ENCODE measurements around the gene KHNYN.

Gene KHNYN

DNA sequence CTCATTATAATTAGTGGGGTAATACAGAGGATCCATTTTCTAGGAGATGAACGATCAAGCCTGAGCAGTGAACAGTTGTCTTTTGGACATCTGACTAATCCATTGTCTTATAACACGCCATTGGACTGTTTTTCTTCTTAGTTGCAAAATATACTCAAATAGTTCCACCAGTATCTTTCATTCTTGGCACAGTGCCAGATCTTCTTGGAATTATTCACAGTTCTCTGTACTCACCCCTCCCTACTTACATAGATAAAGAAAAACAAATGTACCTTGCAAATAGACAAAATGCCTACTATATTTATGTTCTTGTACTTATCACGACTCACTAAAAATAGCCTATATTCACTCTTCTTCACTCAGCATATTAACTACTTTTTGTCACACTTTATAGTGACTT, 4.0 kb upstream of the KHNYN start:
- DNase-seq: peak; percentile 49

DNA sequence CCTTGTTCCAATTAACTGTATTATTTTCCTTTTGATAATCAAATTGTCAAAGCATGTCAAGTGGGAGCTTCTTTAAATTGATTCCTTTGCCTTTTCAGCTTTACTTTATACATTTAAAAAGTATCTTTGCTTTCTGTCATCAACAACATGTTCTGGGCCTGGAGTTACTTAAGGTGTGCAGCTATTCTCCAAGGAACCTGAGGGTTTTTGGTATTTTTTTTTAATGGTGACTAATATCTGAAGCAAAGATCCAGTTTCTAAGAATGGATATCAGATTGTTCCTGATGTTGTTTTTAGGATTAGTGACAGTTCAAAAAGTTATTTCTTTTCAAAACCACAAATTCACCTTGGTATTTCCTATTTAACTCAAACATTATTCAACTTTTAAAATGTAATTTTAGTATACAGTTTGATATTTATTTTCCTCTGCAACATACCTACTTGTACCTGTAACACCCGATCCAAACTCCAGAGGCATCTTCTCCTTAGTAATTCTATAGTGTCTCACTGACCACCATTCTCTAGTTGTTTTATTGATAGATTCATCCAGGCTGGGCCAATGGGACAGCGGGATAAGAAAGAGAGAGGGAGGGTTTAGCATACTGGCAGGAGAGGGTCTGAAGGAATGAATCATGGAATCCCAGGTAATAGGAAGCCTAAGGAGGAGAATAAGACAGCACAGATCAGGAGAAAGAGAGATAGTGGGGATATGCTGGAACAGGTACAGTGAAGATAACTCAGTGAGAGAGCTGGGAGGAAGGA, 3.4 kb upstream of the KHNYN start:
- no peak for DNase-seq

DNA sequence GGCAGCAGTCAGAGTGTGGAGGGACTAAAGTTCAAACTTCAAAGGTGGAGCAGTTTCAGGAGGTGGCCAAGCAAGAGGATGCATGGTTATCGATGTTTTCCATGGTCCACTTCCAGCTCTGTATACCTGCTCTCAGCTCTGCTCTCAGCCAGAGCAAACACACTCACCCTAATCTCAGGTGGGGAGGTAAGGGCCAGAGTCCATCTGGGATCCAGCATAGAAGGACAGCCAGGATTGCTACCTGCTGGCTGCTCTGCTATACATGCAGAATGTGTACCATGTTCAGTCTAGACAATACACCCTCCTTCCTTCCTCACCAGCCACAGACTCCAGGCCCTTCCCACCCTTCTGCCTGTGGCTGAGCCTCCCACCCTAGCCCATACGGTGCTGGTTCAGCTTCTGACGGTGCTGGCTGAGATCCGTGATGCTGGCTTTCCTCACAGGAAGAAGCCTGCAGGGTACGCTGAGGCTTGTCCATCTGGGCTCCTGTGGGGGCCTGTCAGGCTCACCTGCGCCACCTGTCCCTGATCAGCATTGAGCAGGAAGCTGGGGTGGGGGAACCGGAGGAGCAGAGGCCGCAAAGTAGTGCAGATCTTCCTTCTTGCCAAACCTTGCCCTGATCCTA, 2.7 kb upstream of the KHNYN start:
- DNase-seq: peak; percentile 25

DNA sequence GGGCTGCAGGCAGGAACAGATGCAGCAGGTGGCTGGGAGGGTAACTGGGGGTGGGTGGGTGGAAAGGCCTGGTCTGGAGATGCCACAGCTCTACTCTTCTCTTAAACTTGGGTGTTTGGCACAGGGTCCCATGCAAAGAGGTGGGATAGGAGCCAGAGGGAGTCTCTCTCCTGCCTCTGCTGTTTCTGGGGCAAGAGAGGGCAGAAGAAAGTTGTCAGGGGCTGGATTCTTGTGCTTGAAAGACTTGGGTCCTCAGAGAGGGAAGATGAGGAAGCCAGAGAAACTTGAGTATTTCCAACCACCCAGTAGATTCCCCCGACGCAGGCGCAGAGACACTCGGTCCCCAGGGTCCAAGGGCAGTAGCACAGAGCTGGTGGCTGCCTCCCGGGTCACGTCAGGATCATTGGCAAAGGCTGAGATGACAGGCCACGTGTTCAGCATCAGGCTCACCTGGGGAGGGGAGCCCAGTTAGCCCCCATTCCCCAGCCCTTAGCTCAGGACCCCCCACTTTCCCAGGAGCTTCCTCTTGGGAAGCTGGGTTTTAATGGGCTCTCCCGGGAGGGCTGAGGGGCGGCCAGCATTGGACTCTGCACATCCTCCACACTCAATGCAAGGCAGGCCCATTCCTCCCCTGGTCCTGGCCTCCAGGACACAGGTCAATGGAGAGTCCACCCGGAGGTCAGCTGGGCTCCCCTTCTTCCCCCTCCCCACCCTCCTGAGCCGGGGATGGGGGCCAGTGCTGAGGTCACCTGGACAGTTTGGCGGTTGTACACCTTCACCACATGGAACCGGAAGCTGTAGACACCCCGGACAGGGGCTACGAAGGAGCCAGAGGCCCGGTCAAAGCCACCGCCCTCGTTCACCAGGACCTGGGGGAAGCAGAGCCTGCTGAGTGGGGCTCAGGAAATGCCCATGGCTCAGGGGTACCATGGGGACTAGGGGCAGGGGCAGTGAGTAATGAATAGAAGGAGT, 1.9 kb upstream of the KHNYN start:
- no peak for DNase-seq

DNA sequence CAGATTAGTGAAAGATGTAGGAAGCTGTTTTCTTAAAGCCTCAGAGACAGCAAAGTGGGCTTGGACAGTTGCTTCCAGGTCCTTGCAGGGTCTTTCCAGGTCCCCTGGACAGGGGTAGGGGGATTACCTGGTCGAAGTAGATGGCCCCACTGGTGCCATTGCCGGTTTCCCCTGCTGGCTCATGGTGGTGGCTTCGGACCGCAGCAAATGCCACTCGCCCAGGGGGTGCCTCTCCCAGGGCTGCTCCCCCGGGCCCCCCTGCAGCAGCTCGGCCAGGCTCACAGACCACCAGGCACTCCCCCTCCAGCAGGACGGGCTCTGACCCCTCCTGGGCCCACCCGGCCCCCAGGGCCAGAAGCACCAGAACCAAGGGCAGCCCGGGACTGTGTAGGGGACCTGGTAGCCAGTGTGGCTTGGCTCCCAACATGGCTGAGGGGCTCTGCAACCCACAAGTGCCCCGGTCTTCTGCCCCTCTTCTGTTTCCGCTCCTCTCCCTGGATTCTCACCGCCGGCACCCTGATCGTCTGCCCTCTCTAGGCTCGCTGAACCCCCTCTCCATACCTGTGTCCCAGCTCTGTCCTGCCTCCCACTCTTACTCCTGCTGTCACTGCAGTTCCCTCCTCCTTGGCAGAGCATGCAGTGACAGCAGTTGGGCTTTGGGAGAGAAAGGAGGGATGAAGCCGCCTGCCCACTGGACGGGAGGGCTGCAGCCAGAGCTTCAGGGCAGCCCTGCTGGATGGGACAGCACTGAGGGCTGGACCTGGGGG, 943 bp upstream of the KHNYN start:
- no peak for DNase-seq

DNA sequence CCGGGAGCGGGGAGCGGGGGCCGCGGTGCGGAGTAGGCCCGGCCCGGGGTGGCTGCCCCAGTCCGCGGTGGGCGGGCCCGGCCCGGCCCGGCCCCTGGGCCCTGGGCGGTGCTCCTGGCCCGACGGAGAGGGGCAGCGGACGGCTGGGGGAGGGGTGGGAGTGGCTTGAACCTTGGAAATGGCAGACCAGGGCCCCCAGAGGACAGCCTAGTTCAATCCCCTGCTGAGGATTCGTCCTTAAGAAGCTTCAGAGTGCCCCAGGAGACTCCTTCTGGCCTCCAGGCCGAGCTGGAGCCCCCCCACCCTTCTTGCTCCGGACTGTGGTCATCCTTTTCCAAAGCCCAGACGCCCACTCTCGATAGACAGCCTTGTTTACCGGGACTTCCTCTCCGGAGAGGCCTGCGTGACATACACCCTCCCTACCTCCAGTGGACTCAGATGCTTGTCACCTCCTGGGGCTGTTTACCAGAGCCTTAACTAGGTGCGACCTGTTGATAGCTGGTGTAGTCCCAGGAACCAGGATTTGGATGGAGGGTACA, 458 bp downstream of the KHNYN start:
- DNase-seq: peak; percentile 51

DNA sequence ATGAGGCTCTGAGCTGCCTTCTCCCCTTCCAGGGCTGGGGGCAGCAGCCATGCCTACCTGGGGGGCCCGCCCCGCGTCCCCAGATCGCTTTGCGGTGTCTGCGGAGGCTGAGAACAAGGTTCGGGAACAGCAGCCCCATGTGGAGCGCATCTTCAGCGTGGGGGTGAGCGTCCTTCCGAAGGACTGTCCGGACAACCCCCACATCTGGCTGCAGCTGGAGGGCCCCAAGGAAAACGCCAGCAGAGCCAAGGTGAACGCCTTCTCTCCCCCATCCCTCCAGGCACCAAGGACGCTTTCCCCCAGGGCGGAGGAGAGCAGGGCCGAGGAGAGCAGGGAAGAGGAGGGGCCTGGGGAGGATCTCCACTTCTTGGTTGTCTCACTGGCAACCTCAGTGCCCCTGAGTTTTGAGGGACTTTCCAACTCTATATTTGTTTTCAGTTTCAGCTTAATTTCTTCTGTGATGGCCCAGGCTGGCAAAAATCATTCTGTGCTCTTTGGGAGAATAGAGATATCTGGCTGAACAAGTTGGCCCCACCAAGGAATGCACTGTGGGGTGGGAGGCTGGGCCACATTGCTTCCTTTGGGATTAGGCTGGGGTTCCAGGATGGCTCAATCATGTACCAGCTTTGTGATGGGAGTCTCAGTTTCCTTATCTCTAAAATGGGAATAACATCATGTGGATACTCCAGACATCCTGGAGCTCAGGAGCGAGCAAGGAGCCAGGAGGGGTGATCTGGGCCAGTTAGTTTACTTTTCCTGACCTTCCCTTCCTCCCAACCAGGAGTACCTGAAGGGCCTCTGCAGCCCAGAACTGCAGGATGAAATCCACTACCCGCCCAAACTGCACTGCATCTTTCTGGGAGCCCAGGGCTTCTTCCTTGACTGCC, 1.2 kb downstream of the KHNYN start:
- DNase-seq: peak; percentile 71

DNA sequence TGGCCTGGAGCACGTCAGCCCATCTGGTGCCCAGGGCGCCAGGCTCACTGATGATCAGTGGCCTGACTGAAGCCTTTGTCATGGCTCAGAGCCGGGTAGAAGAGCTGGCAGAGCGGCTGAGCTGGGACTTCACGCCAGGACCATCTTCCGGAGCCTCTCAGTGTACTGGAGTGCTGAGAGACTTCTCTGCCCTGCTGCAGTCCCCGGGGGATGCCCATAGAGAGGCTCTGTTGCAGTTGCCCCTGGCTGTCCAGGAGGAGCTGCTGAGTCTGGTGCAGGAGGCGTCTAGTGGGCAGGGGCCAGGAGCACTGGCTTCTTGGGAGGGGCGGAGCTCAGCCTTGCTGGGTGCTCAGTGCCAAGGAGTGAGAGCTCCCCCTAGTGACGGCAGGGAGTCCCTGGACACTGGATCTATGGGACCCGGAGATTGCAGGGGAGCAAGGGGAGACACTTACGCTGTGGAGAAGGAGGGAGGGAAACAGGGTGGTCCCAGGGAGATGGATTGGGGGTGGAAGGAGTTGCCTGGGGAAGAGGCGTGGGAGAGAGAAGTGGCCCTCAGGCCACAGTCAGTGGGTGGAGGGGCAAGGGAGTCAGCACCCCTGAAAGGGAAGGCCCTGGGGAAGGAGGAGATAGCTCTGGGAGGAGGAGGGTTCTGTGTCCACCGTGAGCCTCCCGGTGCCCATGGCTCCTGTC, 2.0 kb downstream of the KHNYN start:
- peak; percentile 91 for DNase-seq

DNA sequence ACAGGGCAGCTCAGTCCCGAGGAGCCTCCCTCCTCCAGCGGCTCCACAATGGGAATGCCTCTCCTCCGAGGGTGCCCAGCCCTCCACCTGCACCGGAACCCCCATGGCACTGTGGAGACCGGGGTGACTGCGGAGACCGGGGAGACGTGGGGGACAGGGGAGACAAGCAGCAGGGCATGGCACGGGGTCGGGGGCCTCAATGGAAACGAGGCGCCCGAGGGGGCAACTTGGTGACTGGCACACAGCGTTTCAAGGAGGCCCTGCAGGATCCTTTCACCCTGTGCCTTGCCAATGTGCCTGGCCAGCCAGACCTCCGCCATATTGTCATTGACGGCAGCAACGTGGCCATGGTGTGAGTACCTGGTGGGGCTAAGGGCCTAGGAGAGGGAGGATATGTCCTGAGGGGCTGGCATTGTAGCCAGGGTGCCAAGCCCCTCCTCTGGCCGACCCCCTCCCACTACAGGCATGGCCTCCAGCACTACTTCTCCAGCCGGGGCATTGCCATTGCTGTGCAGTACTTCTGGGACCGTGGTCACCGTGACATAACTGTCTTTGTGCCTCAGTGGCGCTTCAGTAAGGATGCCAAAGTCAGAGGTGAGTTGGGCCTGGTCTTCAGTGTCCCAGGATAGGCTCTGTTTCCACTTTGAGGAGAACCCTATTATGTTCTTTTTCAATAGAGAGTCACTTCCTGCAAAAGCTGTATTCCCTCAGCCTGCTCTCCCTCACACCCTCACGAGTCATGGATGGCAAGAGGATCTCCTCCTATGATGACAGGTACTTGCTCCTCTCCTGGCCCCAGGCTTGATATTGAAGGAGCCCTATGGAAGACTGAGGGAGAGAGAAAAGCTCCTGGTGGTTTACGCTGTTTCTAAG, 2.7 kb downstream of the KHNYN start:
- no peak for DNase-seq

DNA sequence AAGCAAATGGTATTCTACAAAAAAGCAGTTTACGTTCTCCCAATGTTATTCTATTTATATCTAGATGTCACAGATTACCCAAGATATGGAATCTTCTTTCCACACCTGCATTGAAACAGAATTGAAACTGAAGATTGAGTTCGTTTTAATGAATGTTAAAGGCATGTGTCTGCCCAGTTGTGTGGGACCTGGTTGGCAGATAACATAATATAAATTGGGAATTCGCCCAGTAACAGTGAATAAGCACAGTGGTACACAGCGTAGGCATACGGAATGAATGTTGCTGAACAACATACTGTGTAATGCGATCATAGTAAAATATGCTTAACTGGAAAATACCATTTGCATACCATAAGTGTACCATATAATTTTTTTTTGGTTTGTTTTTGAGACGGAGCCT, 4.3 kb downstream of the KHNYN start:
- no peak for DNase-seq

DNA sequence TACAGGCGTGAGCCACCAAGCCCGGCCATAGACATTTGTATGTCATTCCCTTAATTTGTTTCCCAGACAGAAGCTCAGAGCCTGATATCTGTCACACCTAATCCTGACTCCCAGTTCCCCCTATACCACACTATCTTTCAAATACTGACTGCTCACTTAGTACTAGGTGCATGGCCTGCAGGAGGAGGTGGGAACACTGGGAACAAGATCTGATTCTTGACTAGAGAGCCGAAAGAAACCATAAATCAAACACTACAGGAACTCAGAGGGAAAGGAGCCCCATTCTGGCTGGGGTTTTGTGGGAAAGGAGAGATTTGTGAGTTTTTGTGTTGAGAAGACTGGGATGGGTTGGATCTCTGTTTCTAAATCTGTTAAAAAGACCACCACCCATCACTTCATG, 4.9 kb downstream of the KHNYN start:
- no peak for DNase-seq

DNA sequence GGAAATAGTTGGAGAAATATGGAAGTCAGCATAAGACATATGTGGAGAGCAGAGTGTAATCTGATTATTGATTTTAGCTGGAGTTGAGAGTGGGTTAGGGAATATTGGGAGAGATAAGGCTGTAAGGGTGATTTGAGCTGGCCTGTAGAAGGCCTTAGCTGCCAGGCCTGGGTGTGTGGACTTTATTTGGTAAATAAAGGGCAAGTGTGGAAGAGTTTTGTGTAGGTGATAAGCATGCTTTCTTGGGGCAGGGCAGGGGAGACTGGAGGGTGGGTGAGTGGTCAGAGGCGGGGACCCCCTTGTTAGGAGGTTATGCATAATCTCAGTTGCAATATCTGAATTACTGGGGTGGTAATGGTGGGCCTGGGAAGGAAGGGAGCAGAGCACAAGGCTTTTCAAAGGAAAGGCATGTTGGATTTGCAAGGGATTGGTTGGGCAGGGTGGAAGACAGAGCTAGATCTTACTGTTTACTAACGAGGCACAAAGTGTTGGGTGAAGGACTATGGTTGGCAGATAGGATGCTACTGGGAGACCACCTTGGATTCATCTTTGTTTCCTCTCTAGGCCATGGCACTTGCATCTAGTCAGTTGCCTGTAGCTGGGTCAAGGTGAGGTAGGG, 5.5 kb downstream of the KHNYN start:
- DNase-seq: no peak

DNA sequence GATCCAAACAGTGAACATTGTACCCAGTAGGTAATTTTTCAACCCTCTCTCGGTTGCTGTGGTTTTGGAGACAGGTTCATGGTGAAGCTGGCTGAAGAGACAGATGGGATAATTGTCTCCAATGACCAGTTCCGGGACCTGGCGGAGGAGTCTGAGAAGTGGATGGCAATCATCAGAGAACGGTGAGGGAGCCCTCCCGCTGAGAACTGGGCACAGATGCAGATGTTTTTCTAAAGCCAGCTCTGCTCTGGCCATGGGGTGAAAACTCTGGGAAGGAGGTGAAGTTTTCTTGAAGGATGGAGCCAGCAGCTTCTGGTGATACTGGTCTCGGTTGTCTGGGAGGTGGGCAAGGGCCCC, 6.2 kb downstream of the KHNYN start:
- DNase-seq: no peak

DNA sequence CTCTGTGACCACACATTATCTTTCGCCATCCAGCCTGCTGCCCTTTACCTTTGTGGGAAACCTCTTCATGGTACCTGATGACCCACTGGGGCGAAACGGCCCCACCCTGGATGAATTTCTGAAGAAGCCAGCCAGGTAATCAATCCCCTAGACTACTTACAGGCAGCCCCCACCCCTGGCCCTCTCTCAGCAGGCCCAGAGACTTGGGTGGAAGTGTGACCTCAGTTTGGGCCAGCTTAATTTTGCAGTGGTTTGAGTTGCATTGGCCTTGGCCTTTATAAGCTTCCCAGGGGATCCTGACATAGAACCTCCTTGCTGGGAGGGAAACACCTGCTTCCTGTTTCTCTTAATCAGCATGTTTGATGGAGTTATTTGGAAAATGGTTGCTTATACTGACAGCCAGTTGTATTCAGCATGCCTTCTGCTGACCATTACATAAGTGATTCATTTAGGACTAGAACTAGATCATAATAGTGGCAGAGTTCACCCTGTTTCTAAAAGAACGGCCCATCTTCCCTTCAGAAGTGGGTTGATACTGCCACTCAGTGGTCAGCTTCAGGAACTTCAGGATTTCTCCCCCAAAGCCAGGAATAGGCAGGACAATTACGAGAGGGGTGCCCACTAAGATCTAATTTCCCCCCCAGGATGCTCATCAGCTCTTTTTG, 6.7 kb downstream of the KHNYN start:
- DNase-seq: peak; percentile 70

DNA sequence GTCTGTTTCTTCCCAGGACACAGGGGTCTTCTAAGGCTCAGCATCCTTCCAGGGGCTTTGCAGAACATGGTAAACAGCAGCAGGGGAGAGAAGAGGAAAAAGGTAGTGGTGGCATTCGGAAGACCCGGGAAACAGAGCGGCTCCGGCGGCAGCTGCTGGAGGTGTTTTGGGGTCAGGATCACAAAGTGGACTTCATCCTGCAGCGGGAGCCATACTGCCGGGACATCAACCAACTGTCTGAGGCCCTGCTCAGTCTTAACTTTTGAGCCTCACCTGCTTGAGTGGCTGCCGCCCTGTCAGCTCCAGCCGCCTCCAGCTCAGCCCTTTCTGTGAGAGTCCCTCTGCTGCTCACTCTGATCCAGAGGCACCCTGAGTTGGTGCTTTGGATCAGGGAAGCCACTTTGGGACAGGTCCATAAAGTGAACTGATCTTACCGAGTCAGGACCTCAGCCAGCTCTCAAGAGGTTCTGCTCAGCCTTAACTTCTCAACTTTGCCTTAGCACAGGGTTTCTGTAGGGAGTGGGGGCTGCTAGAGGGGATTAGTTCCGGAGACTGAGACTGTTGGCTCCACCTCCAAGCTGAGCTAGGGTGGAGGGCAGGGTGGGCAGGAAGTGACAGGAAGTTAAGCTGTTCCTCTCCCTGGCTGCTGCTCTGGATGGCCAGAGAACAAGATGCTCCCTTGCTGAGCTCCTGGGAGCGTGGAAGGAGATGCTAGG, 7.4 kb downstream of the KHNYN start:
- DNase-seq: no peak

DNA sequence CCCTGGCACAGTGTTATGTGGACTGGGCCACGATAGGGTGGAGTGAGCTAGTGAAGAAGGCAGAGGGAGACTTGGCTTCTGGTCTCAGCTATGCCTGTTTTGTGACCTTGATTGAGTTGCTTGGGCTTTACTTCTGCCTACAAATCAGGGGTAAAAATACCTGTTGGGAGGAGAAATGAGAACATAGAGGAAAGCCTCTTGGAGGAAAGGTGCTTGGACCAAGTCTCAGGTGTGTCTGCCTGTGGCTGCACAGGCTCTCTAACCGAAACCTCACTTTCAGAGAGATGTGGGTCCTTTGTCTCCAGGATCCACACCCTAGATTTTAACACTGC, 7.9 kb downstream of the KHNYN start:
- DNase-seq: no peak

DNA sequence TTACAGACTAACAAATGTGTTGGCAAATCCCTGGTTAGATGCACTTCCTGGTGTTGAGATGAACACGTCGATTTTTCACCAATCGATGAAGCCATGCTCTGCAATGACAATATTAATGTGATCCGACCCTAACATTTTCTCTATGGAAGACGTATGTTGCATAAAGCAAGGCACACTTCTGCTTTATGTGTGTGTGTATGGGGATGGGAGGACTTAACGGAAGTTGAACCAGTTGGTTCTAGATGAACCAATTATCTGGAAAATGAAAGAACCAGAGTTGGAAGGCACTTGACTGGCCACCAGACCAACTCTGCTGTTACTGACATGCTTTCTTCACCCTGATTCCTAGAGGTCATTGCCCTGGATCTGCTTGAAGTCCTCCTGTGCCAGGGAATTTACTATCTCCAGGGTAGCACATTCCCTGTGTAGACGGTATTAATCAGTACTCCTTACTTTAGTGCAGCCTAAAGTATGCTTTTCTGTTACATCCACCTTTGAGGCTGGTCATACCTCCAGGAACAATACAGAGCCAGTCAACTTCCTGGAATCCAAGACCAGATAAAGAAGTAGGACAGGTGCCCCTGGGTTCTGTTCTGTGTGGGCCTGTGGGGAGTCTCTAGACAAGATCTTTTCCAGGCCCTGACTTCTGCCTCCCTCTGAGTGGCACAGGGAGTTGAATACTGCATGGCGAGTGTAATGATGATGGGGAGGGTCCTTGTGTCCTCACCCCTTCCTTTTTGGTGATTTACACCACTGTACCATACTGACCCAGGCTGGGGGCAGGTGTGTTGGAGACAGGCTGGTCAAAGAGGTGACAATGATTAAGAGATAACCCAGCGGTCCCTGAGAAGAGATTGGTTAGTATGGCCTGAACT, 8.7 kb downstream of the KHNYN start:
- DNase-seq: no peak

All from CD4-positive, alpha-beta T cell treated with Interleukin-12 subunit alpha and Interleukin-12 subunit beta, for 1 hour (primary cell).